B cell (primary cell): Measurements from ENCODE around the gene DDX56.

Experiments
- CTCF ChIP-seq: fragments of 200-600 bp; IDR thresholded peaks from one replicate; pipeline ENCODE4 v1.8.0; 2022; ENCODE audit warnings: antibody characterized with exemption, mild to moderate bottlenecking
- EZH2 ChIP-seq: IDR thresholded peaks from 2 replicates; pipeline ENCODE4 v1.6.1; 2012; ENCODE audit warnings: borderline replicate concordance, low read depth, mild to moderate bottlenecking, moderate library complexity, low read length; ENCODE audit not compliant: insufficient read depth, poor library complexity, severe bottlenecking

GRCh38 chr7:44540592-44541027 lies 33.1 kb downstream of the DDX56 start:
- TF ChIP-seq CTCF = no peak
- TF ChIP-seq EZH2 = no peak
